MM.1S (cell line): ENCODE data around the gene PDZRN4.

Source experiments
- DNase-seq: peaks from one replicate; pipeline ENCODE4 v3.0.0-alpha.2; 2015
- H2AFZ ChIP-seq: fragments of 300-600 bp; sonication (generic); 2 replicates; pipeline ENCODE4 v1.6.0; 2016; ENCODE audit warnings: antibody characterized with exemption, low read length
- H3F3A ChIP-seq: fragments of 300-600 bp; sonication (generic); 2 replicates; pipeline ENCODE4 v1.6.1; 2016; ENCODE audit warnings: mild to moderate bottlenecking, antibody characterized with exemption, low read length, moderate library complexity, mixed read lengths; ENCODE audit not compliant: insufficient read depth
- H3K27ac ChIP-seq: fragments of 300-600 bp; sonication (generic); 2 replicates; pipeline ENCODE4 v1.5.1; 2016; ENCODE audit warnings: mild to moderate bottlenecking, low read length
- H3K27me3 ChIP-seq: fragments of 300-600 bp; sonication (generic); replicated peaks from 2 replicates; pipeline ENCODE4 v1.6.0; 2016; ENCODE audit warnings: low read length; ENCODE audit not compliant: insufficient read depth
- H3K36me3 ChIP-seq: fragments of 300-600 bp; sonication (generic); replicated peaks from 2 replicates; pipeline ENCODE4 v1.6.1; 2016; ENCODE audit warnings: mild to moderate bottlenecking, low read length, mixed read lengths; ENCODE audit not compliant: insufficient read depth
- H3K4me1 ChIP-seq: fragments of 300-600 bp; sonication (generic); 2 replicates; pipeline ENCODE4 v1.6.1; 2016; ENCODE audit warnings: low read length, mixed read lengths
- H3K4me2 ChIP-seq: fragments of 300-600 bp; sonication (generic); 2 replicates; pipeline ENCODE4 v1.6.0; 2016; ENCODE audit warnings: low read depth, low read length
- H3K4me3 ChIP-seq: fragments of 300-600 bp; sonication (generic); 2 replicates; pipeline ENCODE4 v1.5.1; 2016; ENCODE audit warnings: low read length, mixed read lengths
- H3K79me2 ChIP-seq: fragments of 300-600 bp; sonication (generic); 2 replicates; pipeline ENCODE4 v1.6.1; 2016; ENCODE audit warnings: mixed run types, low read length, mixed read lengths
- H3K9ac ChIP-seq: fragments of 300-600 bp; sonication (generic); 2 replicates; pipeline ENCODE4 v1.6.1; 2016; ENCODE audit warnings: low read length, mixed read lengths
- H3K9me2 ChIP-seq: fragments of 300-600 bp; sonication (generic); replicated peaks from 2 replicates; pipeline ENCODE4 v1.6.1; 2016; ENCODE audit warnings: mild to moderate bottlenecking, low read length, mixed read lengths; ENCODE audit not compliant: insufficient read depth
- H3K9me3 ChIP-seq: fragments of 300-600 bp; sonication (generic); replicated peaks from 2 replicates; pipeline ENCODE4 v1.6.1; 2016; ENCODE audit warnings: mild to moderate bottlenecking, low read length, mixed read lengths; ENCODE audit not compliant: insufficient read depth
- H4K20me1 ChIP-seq: fragments of 300-600 bp; sonication (generic); 2 replicates; pipeline ENCODE4 v1.6.1; 2016; ENCODE audit warnings: mild to moderate bottlenecking, low read length, moderate library complexity, mixed read lengths; ENCODE audit not compliant: insufficient read depth
- CTCF ChIP-seq: fragments of 300-600 bp; sonication (generic); IDR thresholded peaks from 2 replicates; pipeline ENCODE4 v1.5.1; 2016; ENCODE audit warnings: antibody characterized with exemption, low read length, mixed read lengths
- EZH2 ChIP-seq: fragments of 300-600 bp; sonication (generic); optimal IDR thresholded peaks from 2 replicates; pipeline ENCODE3; 2017; ENCODE audit warnings: low read depth, mild to moderate bottlenecking, antibody characterized with exemption, low read length, mixed read lengths
- EZH2phosphoT487 ChIP-seq: fragments of 300-600 bp; sonication (generic); IDR thresholded peaks from 2 replicates; pipeline ENCODE4 v1.6.1; 2018; ENCODE audit warnings: antibody characterized with exemption, low read length

Gene PDZRN4

GRCh38 chr12:41460906-41461305 is 272.8 kb downstream of the PDZRN4 start:
- no peak overlapping the region for H2AFZ ChIP-seq
- no peaks in the 10 kb centered on the region for H3K36me3 ChIP-seq
- DNase-seq = no peak
- H4K20me1 ChIP-seq = no peaks in the 10 kb centered on the region
- peaks cover 10% of the 10 kb centered on the region for H3K4me1 ChIP-seq
- no peak overlapping the region for H3K9ac ChIP-seq
- no peaks in the 10 kb centered on the region for H3K9me3 ChIP-seq
- H3K79me2 ChIP-seq = no peaks in the 10 kb centered on the region
- H3K9me2 ChIP-seq = no peaks in the 10 kb centered on the region
- H3K27ac ChIP-seq = no peak overlapping the region
- H3F3A ChIP-seq = no peaks in the 10 kb centered on the region
- no peak overlapping the region for H3K4me2 ChIP-seq
- no peak overlapping the region for H3K4me3 ChIP-seq
- TF ChIP-seq CTCF (no peak), EZH2 (no peak), EZH2phosphoT487 (no peak)
- H3K27me3 ChIP-seq = no peaks in the 10 kb centered on the region

DNA sequence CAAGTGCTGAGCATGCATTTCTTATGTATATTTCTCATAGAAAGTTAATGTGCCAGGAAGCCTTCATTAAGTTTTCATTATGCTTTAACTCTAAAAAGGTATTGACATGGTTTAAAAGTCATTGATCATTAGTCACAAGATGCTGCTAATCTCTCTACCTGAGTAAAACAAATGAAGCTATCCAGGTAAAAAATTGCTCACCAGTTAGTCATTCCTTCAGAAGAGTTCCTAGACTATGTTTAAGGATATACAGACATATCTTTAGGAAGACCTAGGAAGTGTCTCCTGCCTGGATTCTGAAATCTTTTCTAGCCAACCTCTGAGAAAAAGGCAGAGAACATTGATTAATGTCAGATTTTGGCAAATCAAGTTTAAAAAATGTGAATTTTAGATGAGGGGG is 274.2 kb downstream of the PDZRN4 start:
- Histone ChIP-seq H3K9me2 (no peaks in the 10 kb centered on the region), H3K9ac (no peak overlapping the region), H3F3A (no peaks in the 10 kb centered on the region), H3K4me3 (no peak overlapping the region), H2AFZ (no peak overlapping the region), H3K9me3 (no peaks in the 10 kb centered on the region), H3K4me2 (no peak overlapping the region), H3K27me3 (no peaks in the 10 kb centered on the region), H3K36me3 (no peaks in the 10 kb centered on the region), H3K79me2 (no peaks in the 10 kb centered on the region), H3K4me1 (peaks cover 17% of the 10 kb centered on the region), H4K20me1 (no peaks in the 10 kb centered on the region), H3K27ac (no peak overlapping the region)
- no peak for DNase-seq
- TF ChIP-seq EZH2phosphoT487 (no peak), EZH2 (no peak)

- H3K27me3 ChIP-seq = no peaks in the 10 kb centered on the region
- H2AFZ ChIP-seq = peak overlapping the region; percentile 30; the same call in 1 of the 2 replicates
- no peaks in the 10 kb centered on the region for H3F3A ChIP-seq
- H3K9me3 ChIP-seq = no peaks in the 10 kb centered on the region
- peaks cover 33% of the 10 kb centered on the region for H3K4me1 ChIP-seq
- H3K36me3 ChIP-seq = no peaks in the 10 kb centered on the region
- H3K9me2 ChIP-seq = no peaks in the 10 kb centered on the region
- H3K4me2 ChIP-seq = peak overlapping the region; percentile 35
- H3K4me3 ChIP-seq = peak overlapping the region; percentile 8; the same call in 1 of the 2 replicates
- TF ChIP-seq EZH2phosphoT487 = no peak
- no peak for TF ChIP-seq EZH2
- no peak for TF ChIP-seq CTCF
- no peaks in the 10 kb centered on the region for H4K20me1 ChIP-seq
- H3K79me2 ChIP-seq = no peaks in the 10 kb centered on the region
- peak overlapping the region; percentile 34; the same call in 1 of the 2 replicates for H3K27ac ChIP-seq
- peak; percentile 38 for DNase-seq
- no peak overlapping the region; the same call in 1 of the 2 replicates for H3K9ac ChIP-seq
These were observed 277.4 kb downstream of the PDZRN4 start for GRCh38 chr12:41465526-41465925.

GRCh38 chr12:41466300-41466699 is 278.2 kb downstream of the PDZRN4 start:
- Histone ChIP-seq H3K4me2 (peak overlapping the region; percentile 35), H3K27ac (no peak overlapping the region; the same call in 1 of the 2 replicates), H3F3A (no peaks in the 10 kb centered on the region), H3K9ac (no peak overlapping the region), H3K4me1 (peaks cover 33% of the 10 kb centered on the region), H3K36me3 (no peaks in the 10 kb centered on the region), H4K20me1 (no peaks in the 10 kb centered on the region), H2AFZ (no peak overlapping the region), H3K27me3 (no peaks in the 10 kb centered on the region), H3K79me2 (no peaks in the 10 kb centered on the region), H3K9me2 (no peaks in the 10 kb centered on the region), H3K4me3 (no peak overlapping the region), H3K9me3 (no peaks in the 10 kb centered on the region)
- no peak for DNase-seq
- no peak for TF ChIP-seq CTCF
- TF ChIP-seq EZH2phosphoT487 = no peak
- no peak for TF ChIP-seq EZH2
